SK-N-SH treated with all-trans-retinoic acid at 6 μM for 48 hours (cell line): ENCODE measurements around the gene FASN.

Source experiments
- ARNTL ChIP-seq: fragments of 450-650 bp; formaldehyde crosslinking; IDR thresholded peaks from 2 replicates; pipeline ENCODE4 v1.5.0; 2020; ENCODE audit warnings: low read depth, mild to moderate bottlenecking, moderate library complexity, borderline replicate concordance
- GLIS3 ChIP-seq: fragments of 250-450 bp; sonication (Bioruptor Pico); IDR thresholded peaks from 2 replicates; pipeline ENCODE4 v1.5.0; 2020; ENCODE audit warnings: mild to moderate bottlenecking, moderate library complexity
- PPARA ChIP-seq: fragments of 250-450 bp; sonication (Bioruptor Pico); IDR thresholded peaks from 2 replicates; pipeline ENCODE4 v1.5.0; 2020; ENCODE audit warnings: mild to moderate bottlenecking, borderline replicate concordance
- RARB ChIP-seq: fragments of 250-450 bp; sonication (Bioruptor Pico); IDR thresholded peaks from 2 replicates; pipeline ENCODE4 v1.8.0; 2021; ENCODE audit warnings: mild to moderate bottlenecking, moderate library complexity
- TCF4 ChIP-seq: fragments of 250-450 bp; sonication (Bioruptor Pico); IDR thresholded peaks from 2 replicates; pipeline ENCODE4 v1.8.0; 2021; ENCODE audit warnings: mild to moderate bottlenecking, moderate library complexity, borderline replicate concordance
- ZFP3 ChIP-seq: fragments of 250-450 bp; sonication (Bioruptor Pico); IDR thresholded peaks from 2 replicates; pipeline ENCODE4 v1.5.0; 2020; ENCODE audit warnings: mild to moderate bottlenecking, moderate library complexity
- ZFP30 ChIP-seq: fragments of 450-650 bp; formaldehyde crosslinking; IDR thresholded peaks from 2 replicates; pipeline ENCODE4 v1.5.0; 2022; ENCODE audit warnings: mild to moderate bottlenecking, moderate library complexity
- ZNF70 ChIP-seq: fragments of 450-650 bp; formaldehyde crosslinking; IDR thresholded peaks from 2 replicates; pipeline ENCODE4 v1.5.0; 2020; ENCODE audit warnings: mild to moderate bottlenecking, moderate library complexity
- TF ChIP-seq, protein P1 (sequence below): fragments of 250-450 bp; sonication (Bioruptor Pico); IDR thresholded peaks from 2 replicates; pipeline ENCODE4 v1.5.1; 2020; ENCODE audit warnings: low read depth, mild to moderate bottlenecking, moderate library complexity
- TF ChIP-seq, protein P2 (sequence below): fragments of 250-450 bp; sonication (Bioruptor Pico); IDR thresholded peaks from 2 replicates; pipeline ENCODE4 v1.8.0; 2020; ENCODE audit warnings: mild to moderate bottlenecking, moderate library complexity, borderline replicate concordance

DNA sequence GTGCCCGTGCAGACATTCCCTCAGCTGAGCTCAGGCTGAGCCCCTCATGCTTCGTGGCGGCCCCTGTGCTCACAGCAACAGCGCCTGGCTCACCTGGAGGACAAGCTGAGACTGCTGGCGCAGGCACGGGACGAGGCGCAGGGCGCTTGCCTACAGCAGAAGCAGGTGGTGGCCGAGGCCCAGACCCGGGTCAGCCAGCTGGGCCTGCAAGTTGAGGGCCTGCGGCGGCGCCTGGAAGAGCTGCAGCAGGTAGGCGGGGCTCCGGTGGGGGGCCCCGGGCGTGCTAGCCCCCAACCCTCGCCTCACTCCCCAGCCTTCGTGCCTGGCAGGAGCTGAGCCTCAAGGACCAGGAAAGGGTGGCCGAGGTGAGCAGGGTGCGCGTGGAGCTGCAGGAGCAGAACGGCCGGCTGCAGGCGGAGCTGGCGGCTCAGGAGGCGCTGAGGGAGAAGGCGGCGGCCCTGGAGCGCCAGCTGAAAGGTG lies 68.0 kb downstream of the FASN start:
- TF ChIP-seq RARB (CRISPR knock-in tag), result no peak
- TF ChIP-seq, protein P1, sequence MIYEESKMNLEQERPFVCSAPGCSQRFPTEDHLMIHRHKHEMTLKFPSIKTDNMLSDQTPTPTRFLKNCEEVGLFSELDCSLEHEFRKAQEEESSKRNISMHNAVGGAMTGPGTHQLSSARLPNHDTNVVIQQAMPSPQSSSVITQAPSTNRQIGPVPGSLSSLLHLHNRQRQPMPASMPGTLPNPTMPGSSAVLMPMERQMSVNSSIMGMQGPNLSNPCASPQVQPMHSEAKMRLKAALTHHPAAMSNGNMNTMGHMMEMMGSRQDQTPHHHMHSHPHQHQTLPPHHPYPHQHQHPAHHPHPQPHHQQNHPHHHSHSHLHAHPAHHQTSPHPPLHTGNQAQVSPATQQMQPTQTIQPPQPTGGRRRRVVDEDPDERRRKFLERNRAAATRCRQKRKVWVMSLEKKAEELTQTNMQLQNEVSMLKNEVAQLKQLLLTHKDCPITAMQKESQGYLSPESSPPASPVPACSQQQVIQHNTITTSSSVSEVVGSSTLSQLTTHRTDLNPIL (CRISPR knock-in tag), result no peak
- TF ChIP-seq GLIS3, result no peak
- no peak for TF ChIP-seq ARNTL (CRISPR knock-in tag)
- TF ChIP-seq, protein P2, sequence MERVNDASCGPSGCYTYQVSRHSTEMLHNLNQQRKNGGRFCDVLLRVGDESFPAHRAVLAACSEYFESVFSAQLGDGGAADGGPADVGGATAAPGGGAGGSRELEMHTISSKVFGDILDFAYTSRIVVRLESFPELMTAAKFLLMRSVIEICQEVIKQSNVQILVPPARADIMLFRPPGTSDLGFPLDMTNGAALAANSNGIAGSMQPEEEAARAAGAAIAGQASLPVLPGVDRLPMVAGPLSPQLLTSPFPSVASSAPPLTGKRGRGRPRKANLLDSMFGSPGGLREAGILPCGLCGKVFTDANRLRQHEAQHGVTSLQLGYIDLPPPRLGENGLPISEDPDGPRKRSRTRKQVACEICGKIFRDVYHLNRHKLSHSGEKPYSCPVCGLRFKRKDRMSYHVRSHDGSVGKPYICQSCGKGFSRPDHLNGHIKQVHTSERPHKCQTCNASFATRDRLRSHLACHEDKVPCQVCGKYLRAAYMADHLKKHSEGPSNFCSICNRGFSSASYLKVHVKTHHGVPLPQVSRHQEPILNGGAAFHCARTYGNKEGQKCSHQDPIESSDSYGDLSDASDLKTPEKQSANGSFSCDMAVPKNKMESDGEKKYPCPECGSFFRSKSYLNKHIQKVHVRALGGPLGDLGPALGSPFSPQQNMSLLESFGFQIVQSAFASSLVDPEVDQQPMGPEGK (CRISPR knock-in tag), result no peak
- TF ChIP-seq TCF4 (CRISPR knock-in tag), result no peak
- no peak for TF ChIP-seq ZNF70 (CRISPR knock-in tag)
- no peak for TF ChIP-seq ZFP3 (CRISPR knock-in tag)
- TF ChIP-seq PPARA (CRISPR knock-in tag), result no peak
- TF ChIP-seq ZFP30 (CRISPR knock-in tag), result no peak
